ENCODE data around the gene PPIL3.
"Not testable (repeated sequence)": the region's sequence is repeated elsewhere in the genome, so short reads cannot be mapped to it uniquely, and the experiment has no call there.

The PPIL3 gene

DNA sequence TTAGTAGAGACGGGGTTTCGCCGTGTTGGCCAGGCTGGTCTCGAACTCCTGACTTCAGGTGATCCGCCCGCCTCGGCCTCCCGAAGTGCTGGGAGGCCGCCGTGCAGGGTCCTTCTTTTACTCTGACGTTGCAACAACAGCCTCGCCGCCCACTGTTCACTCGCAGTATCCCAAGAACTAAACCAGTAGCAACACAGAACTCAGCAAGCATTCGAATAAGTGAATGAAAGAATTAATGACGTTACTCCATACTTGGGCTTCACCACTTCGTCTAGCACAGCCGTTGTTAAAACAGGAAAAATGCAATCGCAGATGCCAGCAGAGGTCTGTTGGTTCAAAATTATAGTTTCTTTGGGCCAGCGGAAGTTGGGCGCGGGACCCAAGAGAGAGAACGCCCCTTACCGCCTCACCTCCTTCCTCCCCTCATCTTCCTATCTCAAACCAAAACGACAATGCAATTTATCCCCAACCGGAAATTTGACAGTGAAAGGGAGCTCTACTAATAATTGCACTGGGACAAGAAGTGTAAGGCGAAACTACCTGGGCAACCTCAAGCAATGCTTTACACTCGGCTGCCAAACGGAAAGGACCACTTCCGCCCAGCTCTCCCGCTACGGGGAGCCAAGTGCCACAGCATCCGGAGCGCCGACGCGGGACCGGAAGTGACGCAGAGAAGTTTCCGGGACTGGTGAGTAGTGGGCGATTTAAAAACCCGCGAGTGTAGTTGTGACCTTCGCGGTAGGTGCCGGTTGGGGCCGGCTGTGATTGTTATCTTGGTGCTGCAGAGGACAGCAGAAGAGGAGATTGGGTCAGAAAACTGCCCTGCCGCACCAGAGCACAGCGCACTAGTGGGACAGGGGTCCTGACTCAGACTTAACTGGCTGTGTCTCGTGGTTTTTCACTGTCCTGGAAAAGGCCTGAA lies at the start of gene PPIL3, which contains the start of gene NIF3L1:
PPIL3 (minus strand) TSS at position 374 of the 922 bp plus-strand sequence. CDS start 1,462 bp downstream, outside the sequence.
NIF3L1 (plus strand) TSS at position 668 of the 922 bp plus-strand sequence. CDS start 2,573 bp downstream, outside the sequence.
- peak; percentile 90 for DNase-seq

DNA sequence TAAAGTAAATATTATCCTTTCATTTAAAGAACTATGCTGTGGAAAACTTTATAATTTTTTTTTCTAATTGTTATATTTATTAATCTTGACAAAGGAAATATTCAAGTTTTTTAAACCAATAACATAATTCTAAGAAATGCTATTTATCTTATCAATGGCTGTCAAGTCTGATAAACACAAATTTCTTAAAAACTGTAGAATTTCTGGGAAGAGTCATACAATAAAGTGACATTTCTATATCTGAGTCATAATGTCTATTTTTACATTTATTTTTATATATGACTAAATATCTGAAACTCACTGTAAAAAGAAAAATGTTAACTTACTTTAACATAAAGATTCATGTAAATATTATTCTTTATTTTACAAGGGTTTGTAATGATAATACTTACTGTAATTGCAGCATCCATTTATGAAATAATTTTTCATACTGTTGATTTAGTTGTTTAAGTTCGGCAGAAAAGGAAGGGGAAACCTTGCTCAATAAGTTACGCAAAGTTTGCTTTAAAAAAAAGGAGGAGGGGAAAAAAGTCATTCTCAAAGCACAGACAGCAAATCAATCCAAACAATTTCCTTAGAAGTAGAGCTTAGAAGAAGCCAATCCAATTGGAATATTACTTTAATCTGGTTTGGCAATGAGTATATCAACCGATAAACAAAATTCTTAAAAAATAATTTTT lies 42.2 kb upstream of the PPIL3 start:
- DNase-seq: no peak

- no peak for DNase-seq
Observed at GRCh38 chr2:200929334-200930249, 40.7 kb upstream of the PPIL3 start.

DNA sequence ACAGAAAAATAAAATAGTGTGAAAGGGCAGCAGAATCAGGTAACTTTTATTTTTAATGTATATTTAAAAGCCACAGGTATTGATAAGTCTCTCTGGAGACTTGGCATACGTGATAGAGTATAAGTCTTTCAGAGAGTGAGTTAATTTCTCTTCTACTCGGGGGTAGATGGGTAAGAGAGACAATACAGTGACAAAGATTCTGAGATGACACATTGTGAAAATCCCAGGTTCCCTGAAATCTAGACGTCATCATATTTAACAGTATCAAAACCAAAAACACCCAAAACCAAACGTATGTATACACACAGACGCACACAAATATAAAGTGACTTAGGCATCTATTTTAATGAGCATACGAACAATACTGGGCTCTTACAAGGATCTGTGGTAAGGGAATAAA lies 33.6 kb upstream of the PPIL3 start:
- no peak for DNase-seq

- DNase-seq: no peak
Observed at GRCh38 chr2:200913654-200914053, 24.8 kb upstream of the PPIL3 start.

- DNase-seq: no peak
Observed at GRCh38 chr2:200909958-200910357, 21.1 kb upstream of the PPIL3 start.

DNA sequence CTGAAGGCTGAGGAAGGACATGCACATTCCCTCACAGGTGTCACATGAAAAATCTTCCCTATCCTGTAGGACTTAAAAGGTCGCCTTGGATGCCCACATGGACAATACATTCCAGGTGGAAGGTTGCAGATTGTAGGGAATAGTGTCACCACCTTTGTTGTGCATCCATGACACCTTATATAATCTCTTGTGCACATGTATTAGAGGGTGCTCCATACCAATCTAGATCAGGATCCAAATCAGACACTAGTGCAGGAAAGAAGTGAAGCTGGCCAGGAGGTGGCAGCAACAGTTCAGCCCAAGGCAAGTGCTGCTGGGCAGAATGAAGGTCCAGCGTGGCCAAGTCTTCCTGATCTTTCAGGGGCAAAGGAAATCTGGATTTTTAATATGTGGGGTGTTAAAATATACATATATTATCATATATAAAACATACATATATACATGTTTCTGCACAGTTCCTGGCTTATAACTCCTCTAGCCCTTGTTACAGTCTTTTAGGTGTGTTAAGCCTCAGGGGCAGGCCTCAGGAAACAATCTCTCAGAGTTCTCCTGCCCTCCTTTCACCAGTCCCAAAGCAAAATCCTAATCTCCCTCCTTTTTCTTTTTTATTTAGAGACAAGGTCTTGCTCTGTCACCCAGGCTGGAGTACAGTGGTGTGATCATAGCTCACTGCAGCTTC lies 16.9 kb upstream of the PPIL3 start:
- DNase-seq: no peak

DNA sequence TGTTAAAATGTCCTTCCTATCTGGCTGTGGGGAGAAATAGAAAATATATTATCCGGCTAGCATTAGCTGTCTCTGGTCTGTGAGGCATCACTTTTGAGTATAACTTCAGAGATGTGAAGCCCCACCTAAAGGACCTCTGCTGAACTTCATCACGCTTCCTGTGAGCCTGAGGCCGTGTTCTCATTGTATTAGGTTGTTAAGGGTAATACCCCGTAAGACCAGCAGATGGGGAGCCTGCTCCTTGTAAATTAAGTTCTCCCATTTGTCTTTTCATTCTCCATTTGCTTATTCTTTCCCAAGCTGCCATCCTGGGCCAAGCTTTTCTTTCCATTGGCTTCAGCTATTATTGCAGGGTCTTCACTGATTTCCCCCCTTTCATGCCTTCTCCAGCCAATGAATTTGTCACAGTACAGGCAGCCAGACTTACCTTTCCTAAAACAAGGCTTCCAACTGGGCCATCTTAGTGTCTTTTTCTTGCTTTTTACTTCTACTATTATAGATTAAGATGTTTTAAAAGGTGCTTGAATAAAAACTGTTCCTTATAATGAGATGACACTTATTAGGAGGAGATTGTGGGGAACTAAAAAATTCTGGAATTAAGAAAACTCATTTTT lies 12.7 kb upstream of the PPIL3 start:
- DNase-seq: peak; percentile 18

DNA sequence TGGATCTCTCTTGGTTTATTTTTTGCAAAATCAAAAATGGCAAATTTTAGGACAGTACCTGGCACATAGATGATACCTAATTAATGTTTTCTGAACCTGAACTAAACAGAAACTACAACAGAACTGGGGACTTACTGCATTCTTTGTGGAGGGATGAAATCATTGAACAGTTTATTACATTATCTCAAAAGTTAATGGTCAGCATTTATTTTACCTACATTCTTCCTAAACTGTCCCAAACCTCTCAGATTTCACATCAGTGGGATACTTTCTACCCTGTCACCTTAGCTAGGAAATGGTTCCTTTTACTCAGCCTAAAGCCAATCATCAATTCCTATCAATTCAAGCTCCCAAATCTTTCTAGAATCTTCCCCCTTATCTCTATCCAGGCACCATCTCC lies 10.6 kb upstream of the PPIL3 start:
- no peak for DNase-seq

DNA sequence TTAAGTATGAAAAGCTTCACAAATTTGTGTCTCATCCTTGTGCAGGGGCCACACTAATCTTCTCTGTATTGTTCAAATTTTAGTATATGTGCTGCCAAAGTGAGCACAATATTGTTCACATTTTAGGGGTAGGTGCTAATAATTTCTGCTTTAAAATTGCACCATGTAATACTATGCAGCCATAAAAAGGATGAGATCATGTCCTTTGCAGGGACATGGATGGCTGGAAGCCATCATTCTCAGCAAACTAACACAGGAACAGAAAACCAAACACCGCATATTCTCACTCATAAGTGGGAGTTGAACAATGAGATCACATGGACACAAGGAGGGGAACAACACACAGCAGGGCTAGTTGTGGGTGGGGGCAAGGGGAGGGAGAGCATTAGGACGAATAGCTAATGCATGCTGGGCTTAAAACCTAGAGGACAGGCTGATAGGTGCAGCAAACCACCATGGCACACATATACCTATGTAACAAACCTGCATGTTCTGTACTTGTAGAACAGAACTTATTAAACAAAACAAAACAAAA lies 7.1 kb downstream of the PPIL3 start:
- DNase-seq: not testable (repeated sequence)

GRCh38 chr2:200878289-200878880 lies 10.5 kb downstream of the PPIL3 start:
- no peak for DNase-seq

DNA sequence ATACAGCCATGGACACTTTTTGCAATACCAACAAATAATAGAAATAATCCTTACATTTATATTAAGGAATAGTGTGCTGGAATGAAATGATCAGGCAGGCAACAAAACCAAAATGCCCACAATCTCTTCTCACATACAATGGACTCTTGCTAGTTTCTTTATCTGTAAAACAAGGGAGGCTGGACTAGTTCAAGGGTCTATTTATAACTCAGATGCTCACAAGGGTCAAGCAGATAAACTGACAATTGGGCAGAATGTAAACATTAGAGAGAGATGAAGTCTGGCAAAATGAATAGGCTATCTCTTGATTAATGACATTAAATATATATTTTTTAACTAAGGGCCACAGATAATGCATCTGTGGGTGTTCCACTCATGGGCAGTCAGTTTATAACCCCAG lies 11.4 kb downstream of the PPIL3 start:
- no peak for DNase-seq

- DNase-seq: no peak
Observed at GRCh38 chr2:200873560-200873959, 15.3 kb downstream of the PPIL3 start.

- no peak for DNase-seq
Observed at GRCh38 chr2:200871151-200871550, 17.7 kb downstream of the PPIL3 start.

DNA sequence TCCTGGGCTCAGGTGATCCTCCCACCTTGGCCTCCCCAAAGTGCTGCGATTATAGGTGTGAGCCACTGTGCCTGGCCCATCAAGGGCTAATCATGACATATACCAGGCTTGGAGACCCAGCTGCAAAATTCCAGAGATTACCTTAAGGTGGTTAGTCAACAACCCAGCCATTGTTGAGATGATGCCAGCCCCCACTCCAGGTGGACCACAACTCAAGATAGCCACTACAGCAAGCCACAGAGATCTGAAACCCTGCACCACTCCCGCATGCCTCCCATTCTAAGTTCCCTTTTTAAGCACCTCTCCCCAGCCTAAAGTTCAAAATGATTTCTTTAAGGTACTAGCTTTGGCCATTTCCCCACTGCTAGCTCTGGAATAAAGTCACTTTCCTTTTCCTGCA lies 19.9 kb downstream of the PPIL3 start:
- DNase-seq: no peak

DNA sequence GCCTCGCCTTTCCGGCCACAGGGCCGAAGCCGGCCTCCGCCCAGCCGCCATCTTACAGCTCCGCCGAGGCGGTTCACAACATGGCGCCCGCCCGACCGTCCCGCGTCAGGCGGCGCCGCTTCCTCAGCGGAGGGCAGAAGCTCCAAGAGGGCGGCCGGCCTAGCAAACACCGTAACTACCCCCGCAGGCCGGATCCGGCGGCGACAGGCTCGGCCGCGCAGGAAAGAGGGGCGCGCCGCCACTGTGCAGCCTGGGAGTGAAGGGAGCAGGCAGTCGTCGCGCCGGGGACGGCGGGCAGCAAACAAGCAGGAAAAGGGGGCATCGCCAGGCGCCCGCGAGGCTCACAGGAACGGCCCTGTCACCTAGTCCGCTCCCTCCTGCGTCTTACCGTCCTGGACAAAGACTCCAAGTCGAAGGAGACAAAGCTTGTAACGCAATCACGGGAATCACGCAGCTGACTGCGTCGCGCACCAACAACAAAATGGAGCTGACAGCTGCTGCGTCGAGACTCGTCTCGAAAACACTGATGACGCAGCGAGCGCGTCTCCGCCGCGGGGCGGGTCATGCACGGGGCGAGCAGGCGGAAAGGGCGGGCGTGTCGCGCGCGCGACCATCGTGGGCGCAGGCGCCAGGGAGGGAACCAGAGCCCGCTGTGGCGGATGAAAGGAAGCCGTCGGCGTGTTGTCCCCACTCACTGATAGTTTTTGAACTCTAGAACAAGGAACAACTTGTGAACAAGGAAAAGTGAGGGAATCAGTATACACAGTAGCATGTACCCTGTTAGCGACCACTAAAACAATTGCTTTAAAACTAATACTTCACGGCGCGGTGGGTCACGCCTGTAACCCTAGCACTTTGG lies 24.5 kb downstream of the PPIL3 start, which contains the start of gene CLK1:
CLK1 (minus strand) TSS at position 483 of the 859 bp plus-strand sequence. CDS start 2,796 bp downstream, outside the sequence.
- DNase-seq: peak; percentile 71

DNA sequence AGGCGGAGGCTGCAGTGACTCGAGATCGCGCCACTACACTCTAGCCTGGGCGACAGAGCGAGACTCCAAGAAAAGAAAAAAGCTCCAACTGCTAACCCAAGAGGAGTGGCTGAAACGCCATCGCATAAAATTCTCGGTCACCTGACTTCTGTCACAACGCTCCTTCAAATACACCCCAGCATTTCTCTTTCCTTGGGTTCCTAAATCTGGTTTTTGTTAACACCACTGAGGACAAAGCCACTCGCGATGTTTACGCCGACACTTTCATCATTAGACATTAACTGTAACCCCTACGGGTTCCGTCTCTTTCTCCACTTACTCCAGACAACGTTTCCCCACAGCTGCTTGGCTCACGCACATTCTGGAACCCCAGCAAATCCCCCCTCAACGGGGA lies 25.1 kb downstream of the PPIL3 start:
- DNase-seq: no peak

GRCh38 chr2:200862532-200863000 lies 26.3 kb downstream of the PPIL3 start:
- DNase-seq: no peak

- DNase-seq: no peak
Observed at GRCh38 chr2:200861617-200862155, 27.2 kb downstream of the PPIL3 start.
